CD8-positive, alpha-beta memory T cell (primary cell): ENCODE measurements around the gene FHIT. TPM values are rescaled to one million over a fixed set of nuclear protein-coding genes. Genes with fewer than 3 reads are reported as not detected.

ENCODE experiments used
- CTCF ChIA-PET: fragments of 350-600 bp; sonication (Branson Sonifier 250); formaldehyde crosslinking; loops from one replicate; lab custom pipeline; 2021; ENCODE audit warnings: antibody characterized with exemption; lab: Charles Lee
- POLR2A ChIA-PET: fragments of 350-600 bp; sonication (Branson Sonifier 250); formaldehyde crosslinking; loops from one replicate; lab custom pipeline; 2021; ENCODE audit warnings: antibody characterized with exemption; lab: Charles Lee
- DNase-seq, 5 donors: peaks; one replicate each; pipeline versions ENCODE4 v3.0.0 to v3.0.0-alpha.2; 2020 to 2022; ENCODE audit warnings: mixed read lengths in 1 of 5
- H3K27ac ChIP-seq: one replicate; pipeline ENCODE4 v1.7.0; 2013; ENCODE audit warnings: low read depth, mild to moderate bottlenecking, low read length, moderate library complexity
- H3K27me3 ChIP-seq: 2 replicates; pipeline ENCODE4 v1.7.0; 2013; ENCODE audit warnings: low read length, mild to moderate bottlenecking; ENCODE audit not compliant: insufficient read depth, poor library complexity, severe bottlenecking
- H3K36me3 ChIP-seq: 2 replicates; pipeline ENCODE4 v1.7.0; 2013; ENCODE audit warnings: mild to moderate bottlenecking, low read length, moderate library complexity; ENCODE audit not compliant: insufficient read depth
- H3K4me1 ChIP-seq: 2 replicates; pipeline ENCODE4 v1.7.0; 2013; ENCODE audit warnings: mild to moderate bottlenecking, low read length, moderate library complexity; ENCODE audit not compliant: insufficient read depth
- H3K4me3 ChIP-seq: 2 replicates; pipeline ENCODE4 v1.7.0; 2013; ENCODE audit warnings: mild to moderate bottlenecking, low read length
- H3K9me3 ChIP-seq: 2 replicates; pipeline ENCODE4 v1.7.0; 2013; ENCODE audit warnings: mild to moderate bottlenecking, low read length
- H3K27ac Mint-ChIP-seq, 8 donors: one replicate each; pipeline ENCODE4 v1.8.0; 2020 to 2021; ENCODE audit warnings: mixed read lengths in 8 of 8, mild to moderate bottlenecking in 6 of 8, inconsistent platforms in 3 of 8, moderate library complexity in 3 of 8
- H3K27me3 Mint-ChIP-seq, 2 donors: one replicate each; pipeline ENCODE4 v1.8.0; 2020 to 2021; ENCODE audit warnings: mixed read lengths in 2 of 2, mild to moderate bottlenecking in 1 of 2, moderate library complexity in 1 of 2
- H3K36me3 Mint-ChIP-seq, 3 donors: one replicate each; pipeline ENCODE4 v1.8.0; 2020 to 2021; ENCODE audit warnings: mixed read lengths in 3 of 3, inconsistent platforms in 1 of 3, mild to moderate bottlenecking in 1 of 3
- H3K4me1 Mint-ChIP-seq, 3 donors: one replicate each; pipeline ENCODE4 v1.8.0; 2020 to 2021; ENCODE audit warnings: mixed read lengths in 3 of 3, inconsistent platforms in 1 of 3, mild to moderate bottlenecking in 1 of 3
- H3K4me3 Mint-ChIP-seq, 7 donors: one replicate each; pipeline ENCODE4 v1.8.0; 2020 to 2021; ENCODE audit warnings: mixed read lengths in 7 of 7, mild to moderate bottlenecking in 6 of 7, moderate library complexity in 4 of 7, inconsistent platforms in 2 of 7
- H3K9me3 Mint-ChIP-seq, 5 donors: one replicate each; pipeline ENCODE4 v1.8.0; 2020 to 2022; ENCODE audit warnings: mixed read lengths in 5 of 5, mild to moderate bottlenecking in 3 of 5, moderate library complexity in 2 of 5, inconsistent platforms in 1 of 5
- polyA plus RNA-seq: library from polyadenylated mRNA; unstranded; fragments of 300-500 nt; fragmentation: Illumina TruSeq; gene quantifications from one replicate; pipeline ENCODE4 v1.2.3, GENCODE V29; 2021
- total RNA-seq, 2 experiments: library from RNA; stranded (reverse); gene quantifications; one replicate each; pipeline ENCODE4 v1.2.3, GENCODE V29; 2021

Gene FHIT
- total and polyA plus RNA-seq, 3 experiments from 2014 or later, result 4.1 to 7.4 (median 4.2) TPM

- POLR2A ChIA-PET, result no interaction called here
- DNase-seq, result no peak
- Histone ChIP-seq H3K4me3 (no peak overlapping the region), H3K36me3 (no peaks in the 10 kb centered on the region), H3K9me3 (no peaks in the 10 kb centered on the region), H3K4me1 (no peaks in the 10 kb centered on the region), H3K27me3 (no peaks in the 10 kb centered on the region), H3K27ac (no peak overlapping the region)
- no peak overlapping the region for H3K4me3 Mint-ChIP-seq
- no peaks in the 10 kb centered on the region for H3K27me3 Mint-ChIP-seq
- H3K36me3 Mint-ChIP-seq, result no peaks in the 10 kb centered on the region
- CTCF ChIA-PET, result no interaction called here
- no peaks in the 10 kb centered on the region for H3K4me1 Mint-ChIP-seq
- H3K9me3 Mint-ChIP-seq, result peaks cover 0 to 9% (median 0%) of the 10 kb centered on the region in 5 donors
- no peak overlapping the region for H3K27ac Mint-ChIP-seq
Measured at GRCh38 chr3:60584250-60584649, 667.0 kb downstream of the FHIT start.

GRCh38 chr3:60582288-60582687 lies 669.0 kb downstream of the FHIT start:
- Histone ChIP-seq H3K4me3 (no peak overlapping the region), H3K4me1 (no peaks in the 10 kb centered on the region), H3K27me3 (no peaks in the 10 kb centered on the region), H3K36me3 (no peaks in the 10 kb centered on the region), H3K27ac (no peak overlapping the region), H3K9me3 (no peaks in the 10 kb centered on the region)
- H3K27ac Mint-ChIP-seq, result no peak overlapping the region
- DNase-seq, result no peak
- no peaks in the 10 kb centered on the region for H3K27me3 Mint-ChIP-seq
- H3K36me3 Mint-ChIP-seq, result no peaks in the 10 kb centered on the region
- ChIA-PET CTCF (no interaction called here), POLR2A (no interaction called here)
- H3K4me3 Mint-ChIP-seq, result no peak overlapping the region
- H3K4me1 Mint-ChIP-seq, result no peaks in the 10 kb centered on the region
- H3K9me3 Mint-ChIP-seq, result peaks cover 0 to 9% (median 0%) of the 10 kb centered on the region in 5 donors

- Histone ChIP-seq H3K27ac (no peak overlapping the region), H3K4me3 (no peak overlapping the region), H3K36me3 (no peaks in the 10 kb centered on the region), H3K27me3 (no peaks in the 10 kb centered on the region), H3K4me1 (no peaks in the 10 kb centered on the region), H3K9me3 (no peaks in the 10 kb centered on the region)
- peaks cover 0 to 4% (median 0%) of the 10 kb centered on the region in 5 donors for H3K9me3 Mint-ChIP-seq
- CTCF ChIA-PET, result no interaction called here
- DNase-seq, result no peak
- H3K4me1 Mint-ChIP-seq, result no peaks in the 10 kb centered on the region
- H3K27me3 Mint-ChIP-seq, result peaks cover 0 to 1% of the 10 kb centered on the region in 2 donors
- H3K36me3 Mint-ChIP-seq, result no peaks in the 10 kb centered on the region
- POLR2A ChIA-PET, result no interaction called here
- no peak overlapping the region for H3K27ac Mint-ChIP-seq
- H3K4me3 Mint-ChIP-seq, result no peak overlapping the region
Measured at GRCh38 chr3:60580809-60581208, 670.4 kb downstream of the FHIT start.

- Mint-ChIP-seq H3K27me3 (peaks cover 0 to 1% of the 10 kb centered on the region in 2 donors), H3K36me3 (no peaks in the 10 kb centered on the region), H3K27ac (no peak overlapping the region), H3K4me1 (no peaks in the 10 kb centered on the region), H3K9me3 (peaks cover 0 to 8% (median 0%) of the 10 kb centered on the region in 5 donors), H3K4me3 (no peak overlapping the region)
- Histone ChIP-seq H3K27me3 (no peaks in the 10 kb centered on the region), H3K4me1 (no peaks in the 10 kb centered on the region), H3K4me3 (no peak overlapping the region), H3K27ac (no peak overlapping the region), H3K9me3 (no peaks in the 10 kb centered on the region), H3K36me3 (no peaks in the 10 kb centered on the region)
- no peak for DNase-seq
- POLR2A ChIA-PET, result no interaction called here
- CTCF ChIA-PET, result no interaction called here
Measured at GRCh38 chr3:60579734-60580133, 671.5 kb downstream of the FHIT start.

- peaks cover 0 to 8% (median 0%) of the 10 kb centered on the region in 5 donors for H3K9me3 Mint-ChIP-seq
- no peak overlapping the region for H3K4me3 Mint-ChIP-seq
- POLR2A ChIA-PET, result no interaction called here
- H3K36me3 Mint-ChIP-seq, result no peaks in the 10 kb centered on the region
- peaks cover 0 to 1% of the 10 kb centered on the region in 2 donors for H3K27me3 Mint-ChIP-seq
- H3K27ac Mint-ChIP-seq, result no peak overlapping the region
- H3K9me3 ChIP-seq, result no peaks in the 10 kb centered on the region
- no peak for DNase-seq
- H3K36me3 ChIP-seq, result no peaks in the 10 kb centered on the region
- no peak overlapping the region for H3K27ac ChIP-seq
- no peaks in the 10 kb centered on the region for H3K4me1 Mint-ChIP-seq
- no peaks in the 10 kb centered on the region for H3K4me1 ChIP-seq
- no peak overlapping the region for H3K4me3 ChIP-seq
- no peaks in the 10 kb centered on the region for H3K27me3 ChIP-seq
- CTCF ChIA-PET, result no interaction called here
Measured at GRCh38 chr3:60578936-60579335, 672.3 kb downstream of the FHIT start.

- POLR2A ChIA-PET, result no interaction called here
- H3K4me1 ChIP-seq, result no peaks in the 10 kb centered on the region
- DNase-seq, result no peak
- no peak overlapping the region for H3K4me3 Mint-ChIP-seq
- no peaks in the 10 kb centered on the region for H3K36me3 ChIP-seq
- H3K9me3 Mint-ChIP-seq, result peaks cover 0 to 4% (median 0%) of the 10 kb centered on the region in 5 donors
- H3K9me3 ChIP-seq, result no peaks in the 10 kb centered on the region
- H3K36me3 Mint-ChIP-seq, result no peaks in the 10 kb centered on the region
- H3K4me1 Mint-ChIP-seq, result no peaks in the 10 kb centered on the region
- no peaks in the 10 kb centered on the region for H3K27me3 ChIP-seq
- no peak overlapping the region for H3K27ac Mint-ChIP-seq
- H3K4me3 ChIP-seq, result no peak overlapping the region
- CTCF ChIA-PET, result no interaction called here
- H3K27ac ChIP-seq, result no peak overlapping the region
- H3K27me3 Mint-ChIP-seq, result peaks cover 0 to 1% of the 10 kb centered on the region in 2 donors
Measured at GRCh38 chr3:60577601-60578000, 673.7 kb downstream of the FHIT start.

- Histone ChIP-seq H3K4me1 (no peaks in the 10 kb centered on the region), H3K36me3 (no peaks in the 10 kb centered on the region), H3K27ac (no peak overlapping the region), H3K9me3 (no peaks in the 10 kb centered on the region), H3K4me3 (no peak overlapping the region), H3K27me3 (no peaks in the 10 kb centered on the region)
- ChIA-PET POLR2A (no interaction called here), CTCF (no interaction called here)
- Mint-ChIP-seq H3K27ac (no peak overlapping the region), H3K4me1 (no peaks in the 10 kb centered on the region), H3K4me3 (no peak overlapping the region), H3K9me3 (peaks cover 0 to 4% (median 0%) of the 10 kb centered on the region in 5 donors), H3K27me3 (peaks cover 0 to 1% of the 10 kb centered on the region in 2 donors), H3K36me3 (no peaks in the 10 kb centered on the region)
- DNase-seq, result no peak
Measured at GRCh38 chr3:60575718-60576272, 675.5 kb downstream of the FHIT start.

GRCh38 chr3:60574046-60574769 lies 677.0 kb downstream of the FHIT start:
- ChIA-PET POLR2A (no interaction called here), CTCF (interaction anchor here (1.9 kb wide), 1 partner anchor 19 kb away, joined by 3 read pairs; no protein-coding TSS in a partner anchor)
- H3K9me3 Mint-ChIP-seq, result peaks cover 0 to 4% (median 0%) of the 10 kb centered on the region in 5 donors
- H3K27ac Mint-ChIP-seq, result no peak overlapping the region
- H3K36me3 Mint-ChIP-seq, result no peaks in the 10 kb centered on the region
- Histone ChIP-seq H3K36me3 (no peaks in the 10 kb centered on the region), H3K4me3 (no peak overlapping the region), H3K4me1 (no peaks in the 10 kb centered on the region), H3K9me3 (no peaks in the 10 kb centered on the region), H3K27ac (no peak overlapping the region), H3K27me3 (no peaks in the 10 kb centered on the region)
- H3K4me1 Mint-ChIP-seq, result no peaks in the 10 kb centered on the region
- no peak for DNase-seq
- peaks cover 0 to 1% of the 10 kb centered on the region in 2 donors for H3K27me3 Mint-ChIP-seq
- H3K4me3 Mint-ChIP-seq, result no peak overlapping the region
